SK-N-SH treated with all-trans-retinoic acid at 6 μM for 48 hours (cell line): Measurements from ENCODE around the gene CPXM2.

Experiments used
- ATAC-seq: fragments of 200-7000 bp; cut with Tn5 transposase; 3 replicates; pipeline ENCODE4 v1.9.1; 2020; ENCODE audit warnings: mild to moderate bottlenecking, moderate library complexity
- ARNTL ChIP-seq: fragments of 450-650 bp; formaldehyde crosslinking; IDR thresholded peaks from 2 replicates; pipeline ENCODE4 v1.5.0; 2020; ENCODE audit warnings: low read depth, mild to moderate bottlenecking, moderate library complexity, borderline replicate concordance
- BACH2 ChIP-seq: fragments of 250-450 bp; sonication (Bioruptor Pico); IDR thresholded peaks from 2 replicates; pipeline ENCODE4 v1.9.0; 2021; ENCODE audit warnings: mild to moderate bottlenecking, borderline replicate concordance
- CREB5 ChIP-seq: fragments of 250-450 bp; sonication (Bioruptor Pico); IDR thresholded peaks from 2 replicates; pipeline ENCODE4 v1.5.1; 2020; ENCODE audit warnings: low read depth, mild to moderate bottlenecking, moderate library complexity
- ESRRG ChIP-seq: fragments of 250-450 bp; sonication (Bioruptor Pico); IDR thresholded peaks from 2 replicates; pipeline ENCODE4 v1.6.1; 2021; ENCODE audit warnings: mild to moderate bottlenecking
- GLIS3 ChIP-seq: fragments of 250-450 bp; sonication (Bioruptor Pico); IDR thresholded peaks from 2 replicates; pipeline ENCODE4 v1.5.0; 2020; ENCODE audit warnings: mild to moderate bottlenecking, moderate library complexity
- ISL1 ChIP-seq: fragments of 250-450 bp; sonication (Bioruptor Pico); IDR thresholded peaks from 2 replicates; pipeline ENCODE4 v2.1.2; 2022; ENCODE audit warnings: mild to moderate bottlenecking, moderate library complexity
- OSR1 ChIP-seq: fragments of 250-450 bp; sonication (Bioruptor Pico); IDR thresholded peaks from 2 replicates; pipeline ENCODE4 v1.8.0; 2022; ENCODE audit warnings: moderate library complexity, mild to moderate bottlenecking, inconsistent platforms
- PATZ1 ChIP-seq: fragments of 250-450 bp; sonication (Bioruptor Pico); IDR thresholded peaks from 2 replicates; pipeline ENCODE4 v1.8.0; 2020; ENCODE audit warnings: mild to moderate bottlenecking, moderate library complexity, borderline replicate concordance
- POU6F1 ChIP-seq: fragments of 250-450 bp; sonication (Bioruptor Pico); IDR thresholded peaks from 2 replicates; pipeline ENCODE4 v1.8.0; 2021; ENCODE audit warnings: low read depth, mild to moderate bottlenecking, moderate library complexity, borderline replicate concordance
- PPARA ChIP-seq: fragments of 250-450 bp; sonication (Bioruptor Pico); IDR thresholded peaks from 2 replicates; pipeline ENCODE4 v1.5.0; 2020; ENCODE audit warnings: mild to moderate bottlenecking, borderline replicate concordance
- RARB ChIP-seq: fragments of 250-450 bp; sonication (Bioruptor Pico); IDR thresholded peaks from 2 replicates; pipeline ENCODE4 v1.8.0; 2021; ENCODE audit warnings: mild to moderate bottlenecking, moderate library complexity
- SNAI2 ChIP-seq: fragments of 250-450 bp; sonication (Bioruptor Pico); IDR thresholded peaks from 2 replicates; pipeline ENCODE4 v1.5.0; 2020; ENCODE audit warnings: mild to moderate bottlenecking, moderate library complexity
- TCF4 ChIP-seq: fragments of 250-450 bp; sonication (Bioruptor Pico); IDR thresholded peaks from 2 replicates; pipeline ENCODE4 v1.8.0; 2021; ENCODE audit warnings: mild to moderate bottlenecking, moderate library complexity, borderline replicate concordance
- TOX ChIP-seq: fragments of 250-450 bp; sonication (Bioruptor Pico); IDR thresholded peaks from 2 replicates; pipeline ENCODE4 v1.8.0; 2021; ENCODE audit warnings: mild to moderate bottlenecking, moderate library complexity, borderline replicate concordance
- ZFP3 ChIP-seq: fragments of 250-450 bp; sonication (Bioruptor Pico); IDR thresholded peaks from 2 replicates; pipeline ENCODE4 v1.5.0; 2020; ENCODE audit warnings: mild to moderate bottlenecking, moderate library complexity
- ZFP30 ChIP-seq: fragments of 450-650 bp; formaldehyde crosslinking; IDR thresholded peaks from 2 replicates; pipeline ENCODE4 v1.5.0; 2022; ENCODE audit warnings: mild to moderate bottlenecking, moderate library complexity
- ZNF565 ChIP-seq: fragments of 450-650 bp; formaldehyde crosslinking; conservative IDR thresholded peaks from 2 replicates; pipeline ENCODE4 v1.5.0; 2020; ENCODE audit warnings: low read depth, mild to moderate bottlenecking, moderate library complexity
- ZNF70 ChIP-seq: fragments of 450-650 bp; formaldehyde crosslinking; IDR thresholded peaks from 2 replicates; pipeline ENCODE4 v1.5.0; 2020; ENCODE audit warnings: mild to moderate bottlenecking, moderate library complexity
- ZNF8 ChIP-seq: fragments of 450-650 bp; formaldehyde crosslinking; IDR thresholded peaks from 2 replicates; pipeline ENCODE4 v1.5.0; 2020; ENCODE audit warnings: mild to moderate bottlenecking, moderate library complexity
- TF ChIP-seq, protein P1 (sequence below): fragments of 250-450 bp; sonication (Bioruptor Pico); IDR thresholded peaks from 2 replicates; pipeline ENCODE4 v1.5.0; 2020; ENCODE audit warnings: mild to moderate bottlenecking, moderate library complexity

CPXM2 gene

GRCh38 chr10:123855008-123855684 lies 36.5 kb downstream of the CPXM2 start:
- no peak for TF ChIP-seq SNAI2
- no peak for TF ChIP-seq OSR1 (CRISPR knock-in tag)
- no peak for TF ChIP-seq TCF4 (CRISPR knock-in tag)
- TF ChIP-seq, protein P1, sequence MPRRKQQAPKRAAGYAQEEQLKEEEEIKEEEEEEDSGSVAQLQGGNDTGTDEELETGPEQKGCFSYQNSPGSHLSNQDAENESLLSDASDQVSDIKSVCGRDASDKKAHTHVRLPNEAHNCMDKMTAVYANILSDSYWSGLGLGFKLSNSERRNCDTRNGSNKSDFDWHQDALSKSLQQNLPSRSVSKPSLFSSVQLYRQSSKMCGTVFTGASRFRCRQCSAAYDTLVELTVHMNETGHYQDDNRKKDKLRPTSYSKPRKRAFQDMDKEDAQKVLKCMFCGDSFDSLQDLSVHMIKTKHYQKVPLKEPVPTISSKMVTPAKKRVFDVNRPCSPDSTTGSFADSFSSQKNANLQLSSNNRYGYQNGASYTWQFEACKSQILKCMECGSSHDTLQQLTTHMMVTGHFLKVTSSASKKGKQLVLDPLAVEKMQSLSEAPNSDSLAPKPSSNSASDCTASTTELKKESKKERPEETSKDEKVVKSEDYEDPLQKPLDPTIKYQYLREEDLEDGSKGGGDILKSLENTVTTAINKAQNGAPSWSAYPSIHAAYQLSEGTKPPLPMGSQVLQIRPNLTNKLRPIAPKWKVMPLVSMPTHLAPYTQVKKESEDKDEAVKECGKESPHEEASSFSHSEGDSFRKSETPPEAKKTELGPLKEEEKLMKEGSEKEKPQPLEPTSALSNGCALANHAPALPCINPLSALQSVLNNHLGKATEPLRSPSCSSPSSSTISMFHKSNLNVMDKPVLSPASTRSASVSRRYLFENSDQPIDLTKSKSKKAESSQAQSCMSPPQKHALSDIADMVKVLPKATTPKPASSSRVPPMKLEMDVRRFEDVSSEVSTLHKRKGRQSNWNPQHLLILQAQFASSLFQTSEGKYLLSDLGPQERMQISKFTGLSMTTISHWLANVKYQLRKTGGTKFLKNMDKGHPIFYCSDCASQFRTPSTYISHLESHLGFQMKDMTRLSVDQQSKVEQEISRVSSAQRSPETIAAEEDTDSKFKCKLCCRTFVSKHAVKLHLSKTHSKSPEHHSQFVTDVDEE (CRISPR knock-in tag): no peak
- ATAC-seq: no peak

GRCh38 chr10:123854498-123854897 lies 37.1 kb downstream of the CPXM2 start:
- no peak for ATAC-seq
- TF ChIP-seq PPARA (CRISPR knock-in tag) (no peak), POU6F1 (CRISPR knock-in tag) (no peak), BACH2 (no peak), CREB5 (CRISPR knock-in tag) (no peak), ZFP30 (CRISPR knock-in tag) (no peak), RARB (CRISPR knock-in tag) (no peak), ISL1 (CRISPR knock-in tag) (no peak), ZFP3 (CRISPR knock-in tag) (no peak)

DNA sequence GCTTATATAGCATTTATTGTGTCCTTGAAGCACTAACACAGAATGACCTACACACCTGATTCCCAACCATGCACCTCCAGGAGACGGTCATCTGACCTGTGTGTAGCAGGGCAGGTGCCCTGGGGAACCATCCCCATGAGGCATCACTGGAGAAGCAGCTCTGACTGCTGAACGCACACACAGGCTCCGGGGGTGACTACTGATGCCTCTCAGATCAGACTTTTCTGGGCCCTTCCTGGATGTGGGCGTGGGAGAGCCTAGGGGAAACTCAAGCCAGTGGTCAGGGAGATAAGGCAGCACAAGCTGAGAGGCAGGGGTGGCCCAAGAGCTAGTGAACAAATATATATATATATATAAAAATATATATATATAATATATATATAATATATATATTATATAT lies 37.6 kb downstream of the CPXM2 start:
- TF ChIP-seq SNAI2: no peak
- no peak for TF ChIP-seq ZFP30 (CRISPR knock-in tag)
- no peak for TF ChIP-seq ARNTL (CRISPR knock-in tag)
- no peak for TF ChIP-seq ISL1 (CRISPR knock-in tag)
- TF ChIP-seq PPARA (CRISPR knock-in tag): no peak
- no peak for TF ChIP-seq ZNF8 (CRISPR knock-in tag)
- TF ChIP-seq ZFP3 (CRISPR knock-in tag): no peak
- TF ChIP-seq POU6F1 (CRISPR knock-in tag): no peak
- no peak for TF ChIP-seq PATZ1
- TF ChIP-seq GLIS3 (CRISPR knock-in tag): no peak
- no peak for TF ChIP-seq TCF4 (CRISPR knock-in tag)
- TF ChIP-seq OSR1 (CRISPR knock-in tag): no peak
- no peak for TF ChIP-seq ESRRG (CRISPR knock-in tag)
- no peak for TF ChIP-seq BACH2
- no peak for TF ChIP-seq ZNF70 (CRISPR knock-in tag)
- TF ChIP-seq RARB (CRISPR knock-in tag): no peak
- no peak for TF ChIP-seq TOX (CRISPR knock-in tag)
- TF ChIP-seq, protein P1 (CRISPR knock-in tag): no peak
- TF ChIP-seq CREB5 (CRISPR knock-in tag): no peak
- no peak for TF ChIP-seq ZNF565 (CRISPR knock-in tag)
- ATAC-seq: no peak
